ENCODE measurements around the gene CAV1.

The CAV1 gene

DNA sequence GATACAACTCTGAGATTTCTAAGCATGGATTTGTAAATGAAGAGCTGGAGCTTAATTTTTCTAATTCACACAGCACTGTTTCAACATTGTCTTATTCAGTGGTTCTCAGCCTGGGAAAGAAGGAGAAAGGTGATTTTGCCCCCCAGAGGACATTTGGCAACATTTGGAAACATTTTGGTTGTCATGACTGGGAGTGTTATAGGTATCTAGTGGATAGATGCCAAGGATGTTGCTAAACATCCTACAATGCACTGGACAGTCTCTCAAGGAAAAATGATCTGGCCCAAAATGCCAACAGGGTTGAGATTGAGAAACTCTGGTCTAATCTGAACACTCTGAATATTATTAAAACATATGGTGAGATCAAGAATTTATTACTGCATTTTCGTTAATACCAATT lies 29.1 kb upstream of the CAV1 start:
- TF ChIP-seq NFIC (IDR thresholded peaks at IDR 0.05), result no peak
- TF ChIP-seq, protein P1, sequence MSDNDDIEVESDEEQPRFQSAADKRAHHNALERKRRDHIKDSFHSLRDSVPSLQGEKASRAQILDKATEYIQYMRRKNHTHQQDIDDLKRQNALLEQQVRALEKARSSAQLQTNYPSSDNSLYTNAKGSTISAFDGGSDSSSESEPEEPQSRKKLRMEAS (IDR thresholded peaks at IDR 0.05), result no peak
- TF ChIP-seq, protein P2, sequence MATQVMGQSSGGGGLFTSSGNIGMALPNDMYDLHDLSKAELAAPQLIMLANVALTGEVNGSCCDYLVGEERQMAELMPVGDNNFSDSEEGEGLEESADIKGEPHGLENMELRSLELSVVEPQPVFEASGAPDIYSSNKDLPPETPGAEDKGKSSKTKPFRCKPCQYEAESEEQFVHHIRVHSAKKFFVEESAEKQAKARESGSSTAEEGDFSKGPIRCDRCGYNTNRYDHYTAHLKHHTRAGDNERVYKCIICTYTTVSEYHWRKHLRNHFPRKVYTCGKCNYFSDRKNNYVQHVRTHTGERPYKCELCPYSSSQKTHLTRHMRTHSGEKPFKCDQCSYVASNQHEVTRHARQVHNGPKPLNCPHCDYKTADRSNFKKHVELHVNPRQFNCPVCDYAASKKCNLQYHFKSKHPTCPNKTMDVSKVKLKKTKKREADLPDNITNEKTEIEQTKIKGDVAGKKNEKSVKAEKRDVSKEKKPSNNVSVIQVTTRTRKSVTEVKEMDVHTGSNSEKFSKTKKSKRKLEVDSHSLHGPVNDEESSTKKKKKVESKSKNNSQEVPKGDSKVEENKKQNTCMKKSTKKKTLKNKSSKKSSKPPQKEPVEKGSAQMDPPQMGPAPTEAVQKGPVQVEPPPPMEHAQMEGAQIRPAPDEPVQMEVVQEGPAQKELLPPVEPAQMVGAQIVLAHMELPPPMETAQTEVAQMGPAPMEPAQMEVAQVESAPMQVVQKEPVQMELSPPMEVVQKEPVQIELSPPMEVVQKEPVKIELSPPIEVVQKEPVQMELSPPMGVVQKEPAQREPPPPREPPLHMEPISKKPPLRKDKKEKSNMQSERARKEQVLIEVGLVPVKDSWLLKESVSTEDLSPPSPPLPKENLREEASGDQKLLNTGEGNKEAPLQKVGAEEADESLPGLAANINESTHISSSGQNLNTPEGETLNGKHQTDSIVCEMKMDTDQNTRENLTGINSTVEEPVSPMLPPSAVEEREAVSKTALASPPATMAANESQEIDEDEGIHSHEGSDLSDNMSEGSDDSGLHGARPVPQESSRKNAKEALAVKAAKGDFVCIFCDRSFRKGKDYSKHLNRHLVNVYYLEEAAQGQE (IDR thresholded peaks at IDR 0.05; ENCODE audit: low read depth), result no peak
- no peak for TF ChIP-seq TAF1 (IDR thresholded peaks at IDR 0.05; ENCODE audit: low read depth)
- no peak for TF ChIP-seq CEBPB (IDR thresholded peaks at IDR 0.05)
- no peak for TF ChIP-seq FOXM1 (IDR thresholded peaks at IDR 0.05; ENCODE audit: borderline replicate concordance, low read depth)
- no peak for TF ChIP-seq TCF12 (IDR thresholded peaks at IDR 0.05; ENCODE audit: low read depth)
- no peak for TF ChIP-seq YY1 (IDR thresholded peaks at IDR 0.05; ENCODE audit: low read depth)
- TF ChIP-seq, protein P3, sequence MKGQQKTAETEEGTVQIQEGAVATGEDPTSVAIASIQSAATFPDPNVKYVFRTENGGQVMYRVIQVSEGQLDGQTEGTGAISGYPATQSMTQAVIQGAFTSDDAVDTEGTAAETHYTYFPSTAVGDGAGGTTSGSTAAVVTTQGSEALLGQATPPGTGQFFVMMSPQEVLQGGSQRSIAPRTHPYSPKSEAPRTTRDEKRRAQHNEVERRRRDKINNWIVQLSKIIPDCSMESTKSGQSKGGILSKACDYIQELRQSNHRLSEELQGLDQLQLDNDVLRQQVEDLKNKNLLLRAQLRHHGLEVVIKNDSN (IDR thresholded peaks at IDR 0.05), result no peak
- no peak for TF ChIP-seq ZBTB7A (IDR thresholded peaks at IDR 0.05; ENCODE audit: low read depth)
- no peak for TF ChIP-seq EP300 (IDR thresholded peaks at IDR 0.05; ENCODE audit: borderline replicate concordance)
- no peak for TF ChIP-seq TEAD4 (IDR thresholded peaks at IDR 0.05)
- TF ChIP-seq RAD21 (IDR thresholded peaks at IDR 0.05; ENCODE audit: low read depth), result no peak
- TF ChIP-seq EGR1 (IDR thresholded peaks at IDR 0.05), result no peak
- TF ChIP-seq CREB1 (IDR thresholded peaks at IDR 0.05; ENCODE audit: low read depth), result no peak

DNA sequence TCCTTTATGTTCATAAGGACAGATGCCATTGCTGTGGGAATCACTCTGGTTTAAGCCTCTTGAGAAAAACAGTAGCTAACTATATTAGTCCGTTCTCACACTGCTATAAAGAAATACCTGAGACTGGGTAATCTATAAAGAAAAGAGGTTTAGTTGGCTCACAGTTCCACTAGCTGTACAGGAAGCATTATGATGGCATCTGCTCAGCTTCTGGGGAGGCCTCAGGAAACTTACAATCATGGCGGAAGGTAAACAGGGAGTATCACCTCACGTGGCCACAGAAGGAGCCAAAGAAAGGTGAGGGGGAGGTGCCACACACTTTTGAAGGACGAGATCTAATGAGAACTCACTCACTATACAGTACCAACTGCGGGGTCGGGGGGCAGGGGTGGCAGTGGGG lies 28.2 kb upstream of the CAV1 start:
- TF ChIP-seq RAD21 (IDR thresholded peaks at IDR 0.05; ENCODE audit: low read depth), result no peak
- TF ChIP-seq TAF1 (IDR thresholded peaks at IDR 0.05; ENCODE audit: low read depth), result no peak
- TF ChIP-seq, protein P1 (IDR thresholded peaks at IDR 0.05), result no peak
- no peak for TF ChIP-seq TCF12 (IDR thresholded peaks at IDR 0.05; ENCODE audit: low read depth)
- TF ChIP-seq EGR1 (IDR thresholded peaks at IDR 0.05), result no peak

DNA sequence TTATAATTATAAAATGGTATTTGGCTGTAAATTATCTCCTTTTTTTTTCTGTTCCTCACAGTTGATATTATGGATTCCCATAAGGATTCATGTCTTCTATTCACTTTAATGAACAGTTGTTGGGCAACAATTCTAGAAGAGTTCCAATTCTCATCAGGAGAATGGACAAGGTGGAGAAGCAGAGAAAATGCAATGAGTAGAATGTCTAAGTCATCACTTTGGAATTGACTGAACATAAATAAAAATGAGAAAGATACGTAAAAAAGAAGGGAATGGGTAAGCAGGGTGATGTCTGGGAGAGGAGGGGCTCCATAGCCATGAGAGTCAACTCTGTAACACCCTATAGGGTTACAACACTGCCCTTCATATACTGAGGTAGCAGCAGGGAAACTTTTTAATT lies 27.1 kb upstream of the CAV1 start:
- TF ChIP-seq RAD21 (IDR thresholded peaks at IDR 0.05; ENCODE audit: low read depth), result no peak
- no peak for TF ChIP-seq TEAD4 (IDR thresholded peaks at IDR 0.05)
- TF ChIP-seq CREB1 (IDR thresholded peaks at IDR 0.05; ENCODE audit: low read depth), result no peak
- TF ChIP-seq EP300 (IDR thresholded peaks at IDR 0.05; ENCODE audit: borderline replicate concordance), result no peak
- no peak for TF ChIP-seq YY1 (IDR thresholded peaks at IDR 0.05; ENCODE audit: low read depth)
- TF ChIP-seq CEBPB (IDR thresholded peaks at IDR 0.05), result no peak
- no peak for TF ChIP-seq EGR1 (IDR thresholded peaks at IDR 0.05)
- no peak for TF ChIP-seq FOXM1 (IDR thresholded peaks at IDR 0.05; ENCODE audit: borderline replicate concordance, low read depth)
- no peak for TF ChIP-seq NFIC (IDR thresholded peaks at IDR 0.05)
- TF ChIP-seq, protein P2 (IDR thresholded peaks at IDR 0.05; ENCODE audit: low read depth), result no peak
- TF ChIP-seq, protein P3 (IDR thresholded peaks at IDR 0.05), result no peak
- TF ChIP-seq ZBTB7A (IDR thresholded peaks at IDR 0.05; ENCODE audit: low read depth), result no peak
- TF ChIP-seq TAF1 (IDR thresholded peaks at IDR 0.05; ENCODE audit: low read depth), result no peak
- TF ChIP-seq, protein P1 (IDR thresholded peaks at IDR 0.05), result no peak
- TF ChIP-seq TCF12 (IDR thresholded peaks at IDR 0.05; ENCODE audit: low read depth), result no peak

DNA sequence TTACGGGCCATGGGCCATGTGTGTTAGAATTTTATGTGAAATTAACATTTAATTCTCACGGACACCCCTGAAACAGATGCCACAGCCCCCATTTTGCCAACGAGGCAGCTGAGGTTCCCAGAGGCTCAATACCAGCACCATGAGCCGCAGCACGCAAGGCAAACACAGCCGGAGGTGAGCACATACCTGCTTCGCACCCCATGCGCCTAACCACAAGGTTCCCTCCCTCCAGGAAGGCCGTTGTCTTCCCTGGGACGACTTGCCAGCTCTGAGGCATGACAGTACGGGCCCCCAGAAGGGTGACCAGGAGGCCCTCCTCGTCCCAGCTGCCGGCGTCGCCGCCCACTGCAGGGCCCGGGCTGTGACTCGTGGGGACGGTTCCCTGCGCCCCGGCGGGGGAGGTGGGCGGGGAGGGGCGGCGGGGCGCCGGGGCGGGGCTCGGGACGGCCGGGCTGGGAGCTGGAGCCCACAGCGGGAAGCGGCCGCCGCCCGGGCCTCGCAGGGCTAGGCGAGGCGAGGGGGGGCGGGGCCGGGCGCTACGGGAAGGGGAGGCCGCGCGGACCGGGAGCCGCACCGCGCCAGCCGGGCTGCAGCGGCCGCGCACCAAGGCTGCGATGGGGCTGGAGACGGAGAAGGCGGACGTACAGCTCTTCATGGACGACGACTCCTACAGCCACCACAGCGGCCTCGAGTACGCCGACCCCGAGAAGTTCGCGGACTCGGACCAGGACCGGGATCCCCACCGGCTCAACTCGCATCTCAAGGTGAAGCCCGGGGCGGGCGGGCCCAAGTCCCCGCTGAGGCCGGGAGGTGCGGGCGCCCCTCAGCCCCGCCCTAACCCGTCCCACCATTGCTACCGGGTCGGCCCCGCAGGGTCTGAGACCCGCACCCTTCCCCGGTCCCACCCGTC lies 25.4 kb upstream of the CAV1 start, which contains the start of gene CAV2:
CAV2 (plus strand) TSS at position 571 of the 910 bp plus-strand sequence; CDS start at position 615, 44 bp downstream.
- TF ChIP-seq RAD21 (IDR thresholded peaks at IDR 0.05; ENCODE audit: low read depth), result peak; percentile 13; the same call in 1 of the 2 replicates
- TF ChIP-seq TCF12 (IDR thresholded peaks at IDR 0.05; ENCODE audit: low read depth), result peak; percentile 33; the same call in 1 of the 2 replicates
- TF ChIP-seq EP300 (IDR thresholded peaks at IDR 0.05; ENCODE audit: borderline replicate concordance), result peak; percentile 64; the same call in 1 of the 2 replicates
- TF ChIP-seq CEBPB (IDR thresholded peaks at IDR 0.05), result no peak
- TF ChIP-seq TEAD4 (IDR thresholded peaks at IDR 0.05), result peak; percentile 63
- no peak for TF ChIP-seq CREB1 (IDR thresholded peaks at IDR 0.05; ENCODE audit: low read depth)
- TF ChIP-seq, protein P3 (IDR thresholded peaks at IDR 0.05), result no peak
- TF ChIP-seq, protein P2 (IDR thresholded peaks at IDR 0.05; ENCODE audit: low read depth), result no peak
- TF ChIP-seq NFIC (IDR thresholded peaks at IDR 0.05), result peak; percentile 55
- TF ChIP-seq ZBTB7A (IDR thresholded peaks at IDR 0.05; ENCODE audit: low read depth), result peak; percentile 72; the same call in 1 of the 2 replicates
- TF ChIP-seq TAF1 (IDR thresholded peaks at IDR 0.05; ENCODE audit: low read depth), result no peak; the same call in 1 of the 2 replicates
- TF ChIP-seq, protein P1 (IDR thresholded peaks at IDR 0.05), result peak; percentile 98
- no peak for TF ChIP-seq YY1 (IDR thresholded peaks at IDR 0.05; ENCODE audit: low read depth)
- TF ChIP-seq FOXM1 (IDR thresholded peaks at IDR 0.05; ENCODE audit: borderline replicate concordance, low read depth), result no peak
- no peak for TF ChIP-seq EGR1 (IDR thresholded peaks at IDR 0.05)
